Panc1 (cell line): ENCODE data around the gene PHOX2A. TPM values are rescaled to one million over a fixed set of nuclear protein-coding genes. Genes with fewer than 3 reads are reported as not detected.
A peak's percentile ranks its signal among the peaks of the same experiment; 100 is the strongest.

Source experiments
- ATAC-seq: fragments of 200-7000 bp; cut with Tn5 transposase; 2 replicates; pipeline ENCODE4 v1.9.1; 2020; ENCODE audit warnings: mild to moderate bottlenecking, moderate library complexity
- BruUV-seq: library from RNA; stranded (reverse); fragments of 400-500 nt; replicated peaks from 2 replicates; lab custom pipeline; 2021; lab: Mats Ljungman, UMichigan
- CTCF ChIA-PET: fragments of 300-600 bp; sonication (Branson Sonifier 250); formaldehyde crosslinking; loops from one replicate; lab custom pipeline; 2022; ENCODE audit warnings: antibody characterized with exemption; lab: Charles Lee
- POLR2A ChIA-PET: fragments of 300-600 bp; sonication (Branson Sonifier 250); formaldehyde crosslinking; loops from one replicate; lab custom pipeline; 2022; ENCODE audit warnings: antibody characterized with exemption; lab: Charles Lee
- DNase-seq: peaks from one replicate; pipeline ENCODE4 v3.0.0-alpha.2; 2010; ENCODE audit warnings: low read depth, low spot score
- H3K27ac ChIP-seq: 2 replicates; pipeline ENCODE4 v1.5.1; 2011; ENCODE audit warnings: mild to moderate bottlenecking, low read length, inconsistent platforms
- H3K27me3 ChIP-seq: fragments of 200-500 bp; sonication (Bioruptor generic); 2 replicates; pipeline ENCODE4 v1.6.0; 2014; ENCODE audit warnings: low read length, inconsistent platforms; ENCODE audit not compliant: control insufficient read depth, insufficient read depth
- H3K36me3 ChIP-seq: fragments of 200-500 bp; sonication (Bioruptor generic); 2 replicates; pipeline ENCODE4 v1.5.1; 2014; ENCODE audit warnings: inconsistent platforms, mild to moderate bottlenecking, low read length, moderate library complexity; ENCODE audit not compliant: control insufficient read depth, insufficient read depth
- H3K4me1 ChIP-seq: 2 replicates; pipeline ENCODE4 v1.5.1; 2011; ENCODE audit warnings: inconsistent platforms, mild to moderate bottlenecking, low read length, moderate library complexity; ENCODE audit not compliant: control insufficient read depth, insufficient read depth
- H3K4me3 ChIP-seq, 2 experiments: 2 replicates each; pipeline ENCODE4 v1.5.1; 2011 to 2012; ENCODE audit warnings: low read depth in 2 of 2, low read length in 2 of 2, mild to moderate bottlenecking in 2 of 2, inconsistent platforms in 1 of 2, moderate library complexity in 1 of 2
- H3K9me3 ChIP-seq: fragments of 200-500 bp; sonication (Bioruptor generic); 2 replicates; pipeline ENCODE4 v1.5.1; 2014; ENCODE audit warnings: low read depth, mild to moderate bottlenecking, inconsistent platforms, low read length, moderate library complexity; ENCODE audit not compliant: control insufficient read depth, insufficient read depth
- CTCF ChIP-seq: fragments of 450-650 bp; IDR thresholded peaks from 2 replicates; pipeline ENCODE4 v1.5.1; 2017; ENCODE audit warnings: mild to moderate bottlenecking
- POLR2AphosphoS5 ChIP-seq: IDR thresholded peaks from 2 replicates; pipeline ENCODE4 v1.6.1; 2012; ENCODE audit warnings: mild to moderate bottlenecking, low read depth, low read length, moderate library complexity
- REST ChIP-seq, 2 experiments: IDR thresholded peaks; 2 replicates each; pipeline ENCODE4 v1.6.1; 2011 to 2012; ENCODE audit warnings: low read depth in 2 of 2, control low read depth in 1 of 2, low read length in 1 of 2, mild to moderate bottlenecking in 1 of 2, moderate library complexity in 1 of 2; ENCODE audit not compliant: insufficient read depth in 1 of 2
- SIN3A ChIP-seq: IDR thresholded peaks from 2 replicates; pipeline ENCODE4 v1.6.1; 2012; ENCODE audit warnings: low read depth, mild to moderate bottlenecking, low read length, moderate library complexity, borderline replicate concordance; ENCODE audit not compliant: insufficient read depth
- TCF7L2 ChIP-seq: IDR thresholded peaks from 2 replicates; pipeline ENCODE4 v1.6.1; 2011; ENCODE audit warnings: mild to moderate bottlenecking, low read depth, low read length, inconsistent platforms
- in situ Hi-C: cut with HindIII; loops from 2 replicates; pipeline ENCODE4 v1.10.0; 2016; ENCODE audit warnings: low sequenced_read_pairs, low pct_unique_long_range_greater_than_20kb
- intact Hi-C: fragments of 100-400 bp; cut with micrococcal nuclease; formaldehyde crosslinking; loops from one replicate; pipeline ENCODE4 v1.10.0; 2022; ENCODE audit not compliant: unreplicated experiment
- total RNA-seq: library from RNA; stranded (reverse); gene quantifications from one replicate; pipeline ENCODE4 v1.2.1, GENCODE V29; 2021; ENCODE audit not compliant: unreplicated experiment

Gene PHOX2A
- total RNA-seq, 1 experiment from 2014 or later, result not detected

- ChIA-PET POLR2A (no interaction called here), CTCF (interaction anchor here (0.6 to 1.2 kb wide), 3 partner anchors 10 to 479 kb away, joined by 3 to 4 read pairs (median 4); no protein-coding TSS in a partner anchor)
- H3K36me3 ChIP-seq, result peaks cover 8% of the 10 kb centered on the region
- in situ Hi-C loops, result no loop called here
- BruUV-seq, result no TSS peak
- no peak for DNase-seq
- H3K9me3 ChIP-seq, result no peaks in the 10 kb centered on the region
- H3K27ac ChIP-seq, result no peak overlapping the region
- no peaks in the 10 kb centered on the region for H3K27me3 ChIP-seq
- H3K4me3 ChIP-seq, result no peak overlapping the region
- H3K4me1 ChIP-seq, result peaks cover 15% of the 10 kb centered on the region
- peak; percentile 9; the same call in 1 of the 2 replicates for ATAC-seq
- TF ChIP-seq CTCF (no peak; the same call in 1 of the 2 replicates), SIN3A (no peak), TCF7L2 (no peak), POLR2AphosphoS5 (no peak), REST (IDR thresholded peaks at IDR 0.05; ENCODE audit: insufficient read depth in 1 of 2, low read depth in 2 of 2, low read length in 1 of 2) (no peak)
- intact Hi-C loops, result no loop called here
Observed at GRCh38 chr11:72237112-72237931, 6.7 kb downstream of the PHOX2A start.

- no peak overlapping the region for H3K4me3 ChIP-seq
- intact Hi-C loops (no loop called here), in situ Hi-C loops (no loop called here)
- BruUV-seq, result no TSS peak
- ChIA-PET POLR2A (no interaction called here), CTCF (no interaction called here)
- ATAC-seq, result no peak
- peaks cover 15% of the 10 kb centered on the region for H3K4me1 ChIP-seq
- H3K27me3 ChIP-seq, result no peaks in the 10 kb centered on the region
- no peak for DNase-seq
- no peak overlapping the region for H3K27ac ChIP-seq
- H3K36me3 ChIP-seq, result peaks cover 8% of the 10 kb centered on the region
- no peak for TF ChIP-seq REST (IDR thresholded peaks at IDR 0.05; ENCODE audit: insufficient read depth in 1 of 2, low read depth in 2 of 2, low read length in 1 of 2)
- TF ChIP-seq TCF7L2, result no peak
- no peak for TF ChIP-seq CTCF
- H3K9me3 ChIP-seq, result no peaks in the 10 kb centered on the region
Observed at GRCh38 chr11:72236774-72237111, 7.2 kb downstream of the PHOX2A start.
